Skeletal muscle cell (primary cell): ENCODE data around the gene CLPTM1.

Experiments
- DNase-seq: peaks from one replicate; pipeline ENCODE4 v3.0.0-alpha.2; 2010; ENCODE audit warnings: low read depth
- H3K4me3 ChIP-seq: 2 replicates; pipeline ENCODE4 v1.5.1; 2011; ENCODE audit warnings: low read depth, mild to moderate bottlenecking, control low read depth, low read length, moderate library complexity

Gene CLPTM1

DNA sequence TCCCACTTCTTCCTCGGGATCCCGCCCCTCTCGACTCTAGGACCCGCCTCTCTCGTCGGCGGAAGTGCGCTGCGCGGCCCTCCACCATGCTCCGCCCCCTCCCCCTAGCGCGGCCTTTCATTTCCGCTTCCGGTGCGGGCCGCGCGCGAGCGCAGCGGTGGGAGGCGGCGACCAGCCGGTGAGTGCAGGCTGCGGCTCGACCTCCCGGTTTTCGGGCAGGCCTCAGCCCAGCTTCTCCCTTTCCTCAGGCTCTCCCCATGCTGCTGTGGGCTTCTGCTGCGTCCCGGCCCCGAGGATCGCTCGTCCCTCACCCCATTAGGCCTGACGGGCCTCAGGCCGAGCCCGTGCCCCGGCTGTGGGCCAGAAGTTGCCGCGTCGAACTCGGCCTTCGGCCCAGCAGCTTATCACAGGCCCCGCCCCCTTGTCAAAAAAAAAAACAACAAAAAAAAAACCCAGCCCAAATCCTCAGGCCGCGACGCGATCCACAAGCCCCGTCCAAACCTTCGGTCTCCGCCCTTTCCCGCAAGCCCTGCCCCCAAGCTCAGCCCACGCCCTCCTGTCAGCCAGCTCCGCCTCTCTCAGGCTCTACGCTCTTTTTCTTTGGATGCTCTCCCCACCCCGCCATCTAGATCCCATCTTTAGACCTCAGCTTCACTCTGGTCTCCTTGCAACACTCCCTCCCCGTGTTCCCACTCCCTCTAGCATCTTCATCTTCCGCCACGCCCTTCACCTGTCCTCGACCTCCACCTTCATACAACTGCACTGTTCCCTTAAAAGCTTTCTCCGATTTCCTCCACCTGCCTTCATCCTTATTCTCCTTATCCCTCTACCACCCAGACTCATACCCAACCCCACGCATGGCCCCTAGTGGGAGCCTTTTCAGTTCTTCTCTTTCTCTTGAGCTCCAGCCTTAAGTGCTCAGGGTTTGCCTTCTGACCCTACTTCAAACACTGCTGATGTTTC is 84.0 kb downstream of the CLPTM1 start, which contains the start of gene CLASRP:
Gene CLASRP (plus strand): TSS at position 115 of the 963 bp plus-strand sequence. CDS start 1,168 bp downstream, outside the sequence.
- DNase-seq = peak; percentile 54

DNA sequence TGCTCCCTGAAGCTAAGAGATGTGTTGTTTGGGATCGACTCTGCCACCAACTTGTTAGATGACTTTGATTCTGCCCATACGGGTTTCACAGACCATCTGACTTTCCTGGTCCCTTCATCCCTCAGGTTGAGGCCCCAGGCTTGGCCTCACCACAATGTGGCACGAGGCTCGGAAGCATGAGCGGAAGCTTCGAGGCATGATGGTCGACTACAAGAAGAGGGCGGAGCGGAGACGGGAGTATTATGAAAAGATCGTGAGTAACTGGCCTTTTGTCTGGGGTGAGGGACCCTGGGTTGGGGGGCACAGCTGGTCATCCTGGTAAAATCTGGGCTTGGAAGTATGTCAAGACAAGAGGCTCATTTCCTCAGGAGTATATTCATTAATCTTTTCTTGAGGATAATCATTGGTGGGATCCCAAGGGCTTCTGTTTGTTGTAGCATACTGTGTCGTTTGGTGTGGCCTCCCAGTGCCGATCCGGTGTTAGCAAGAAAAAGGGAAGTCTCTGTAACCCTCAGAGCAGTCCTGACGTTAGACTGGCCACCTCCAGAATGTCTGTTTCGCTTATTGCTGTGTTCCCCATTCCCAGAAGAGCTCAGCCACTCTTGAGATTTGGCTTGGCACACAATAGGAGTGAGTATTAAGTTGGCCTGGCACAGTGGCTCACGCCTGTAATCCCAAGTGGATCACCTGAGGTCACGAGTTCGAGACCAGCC is 85.0 kb downstream of the CLPTM1 start:
- peak overlapping the region; percentile 89 for H3K4me3 ChIP-seq
- no peak for DNase-seq

More for the DNA sequence above, 84.0 kb downstream of the CLPTM1 start, which contains the start of gene CLASRP:
- H3K4me3 ChIP-seq = peak within 1 kb of the TSS; percentile 89

DNA sequence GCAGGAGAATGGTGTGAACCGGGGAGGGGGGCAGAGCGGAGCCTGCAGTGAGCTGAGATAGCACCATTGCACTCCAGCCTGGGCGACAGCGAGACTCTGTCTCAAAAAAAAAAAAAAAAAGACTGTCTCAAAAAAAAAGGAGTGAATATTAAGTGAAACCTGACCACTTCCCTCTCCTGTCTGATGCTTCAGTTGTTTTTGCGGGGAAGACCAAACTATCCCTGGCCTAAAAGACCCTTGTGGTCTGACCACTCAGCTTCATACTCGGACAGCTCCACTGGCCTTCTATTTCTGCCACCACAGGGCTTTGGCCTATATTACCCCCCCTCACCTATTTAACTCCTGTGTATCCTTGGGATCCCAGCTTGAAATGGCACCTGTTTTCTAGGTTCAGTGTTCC is 85.9 kb downstream of the CLPTM1 start:
- DNase-seq = no peak
- H3K4me3 ChIP-seq = no peak overlapping the region
